Measurements from ENCODE around the gene GRM4. TPM values are rescaled to one million over a fixed set of nuclear protein-coding genes. Genes with fewer than 3 reads are reported as not detected.

GRM4 gene
- total RNA-seq, 1 experiment from 2014 or later = not detected

DNA sequence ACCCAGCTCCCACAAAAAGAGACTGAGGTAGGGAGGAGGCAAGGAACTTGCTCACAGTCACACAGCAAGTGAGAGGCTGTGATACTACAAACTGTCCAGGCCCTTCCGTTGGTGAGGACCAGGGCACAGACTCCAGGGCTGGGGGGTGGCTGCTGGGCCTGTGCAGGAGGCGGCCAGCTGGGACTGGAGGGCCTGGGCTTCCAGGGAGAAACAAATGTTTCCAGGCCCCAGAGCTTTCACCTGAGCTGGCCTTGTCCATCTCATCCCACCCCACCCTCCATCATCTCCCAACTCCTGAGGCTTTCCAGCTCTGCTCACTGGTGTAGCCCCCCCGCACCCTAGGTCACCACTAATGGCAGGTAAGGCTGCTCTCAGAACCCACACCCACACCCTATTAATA, 86.0 kb downstream of the GRM4 start:
- ChIA-PET POLR2A (no interaction called here), CTCF (no interaction called here)
- TF ChIP-seq, protein P1, sequence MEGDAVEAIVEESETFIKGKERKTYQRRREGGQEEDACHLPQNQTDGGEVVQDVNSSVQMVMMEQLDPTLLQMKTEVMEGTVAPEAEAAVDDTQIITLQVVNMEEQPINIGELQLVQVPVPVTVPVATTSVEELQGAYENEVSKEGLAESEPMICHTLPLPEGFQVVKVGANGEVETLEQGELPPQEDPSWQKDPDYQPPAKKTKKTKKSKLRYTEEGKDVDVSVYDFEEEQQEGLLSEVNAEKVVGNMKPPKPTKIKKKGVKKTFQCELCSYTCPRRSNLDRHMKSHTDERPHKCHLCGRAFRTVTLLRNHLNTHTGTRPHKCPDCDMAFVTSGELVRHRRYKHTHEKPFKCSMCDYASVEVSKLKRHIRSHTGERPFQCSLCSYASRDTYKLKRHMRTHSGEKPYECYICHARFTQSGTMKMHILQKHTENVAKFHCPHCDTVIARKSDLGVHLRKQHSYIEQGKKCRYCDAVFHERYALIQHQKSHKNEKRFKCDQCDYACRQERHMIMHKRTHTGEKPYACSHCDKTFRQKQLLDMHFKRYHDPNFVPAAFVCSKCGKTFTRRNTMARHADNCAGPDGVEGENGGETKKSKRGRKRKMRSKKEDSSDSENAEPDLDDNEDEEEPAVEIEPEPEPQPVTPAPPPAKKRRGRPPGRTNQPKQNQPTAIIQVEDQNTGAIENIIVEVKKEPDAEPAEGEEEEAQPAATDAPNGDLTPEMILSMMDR (IDR thresholded peaks at IDR 0.05; ENCODE audit: unreplicated experiment) = no peak
- H3K27ac Mint-ChIP-seq (ENCODE audit: low read depth, unreplicated experiment) = no peak overlapping the region
- no peak for DNase-seq (ENCODE audit: unreplicated experiment)
- H3K27me3 Mint-ChIP-seq (ENCODE audit: insufficient read depth, unreplicated experiment) = peaks cover 26% of the 10 kb centered on the region
- H3K9me3 Mint-ChIP-seq (ENCODE audit: unreplicated experiment) = no peaks in the 10 kb centered on the region
- no peak overlapping the region for H3K4me3 Mint-ChIP-seq (ENCODE audit: unreplicated experiment)
- intact Hi-C loops (cut with micrococcal nuclease) = no loop called here
- no peaks in the 10 kb centered on the region for H3K36me3 Mint-ChIP-seq (ENCODE audit: insufficient read depth, unreplicated experiment)
- H3K4me1 Mint-ChIP-seq (ENCODE audit: insufficient read depth, unreplicated experiment) = peaks cover 7% of the 10 kb centered on the region
- no TSS peak for BruUV-seq (replicated peaks)

DNA sequence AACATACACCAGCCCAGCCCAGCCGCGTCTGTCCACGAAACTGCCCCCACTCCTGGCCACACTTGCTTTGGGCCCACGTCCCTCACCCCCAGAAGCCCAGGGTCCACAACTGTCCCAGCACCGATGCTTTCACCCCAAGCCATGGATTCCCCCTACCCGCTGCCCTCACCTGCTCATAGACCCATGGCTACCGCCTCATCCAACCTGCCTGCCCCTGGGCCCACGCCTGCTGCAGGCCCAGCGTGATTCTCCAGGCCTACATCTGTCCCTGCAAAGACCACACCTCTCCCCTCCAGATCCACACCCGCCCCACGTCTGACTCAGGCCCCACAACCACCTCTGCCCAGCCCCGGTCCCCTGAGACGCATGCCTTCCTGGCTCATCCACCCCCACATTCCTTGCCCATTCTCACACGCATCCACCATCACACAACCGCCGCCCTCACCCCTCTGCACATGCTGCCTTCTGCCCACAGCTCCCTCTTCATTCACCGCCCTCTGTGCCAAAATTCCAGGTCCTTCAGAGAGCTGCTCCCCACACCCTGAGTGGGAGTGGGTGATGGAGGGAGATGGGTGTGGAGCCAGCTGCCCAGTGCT, 86.7 kb downstream of the GRM4 start:
- ChIA-PET CTCF (no interaction called here), POLR2A (no interaction called here)
- no peaks in the 10 kb centered on the region for H3K9me3 Mint-ChIP-seq (ENCODE audit: unreplicated experiment)
- no peak overlapping the region for H3K4me3 Mint-ChIP-seq (ENCODE audit: unreplicated experiment)
- TF ChIP-seq, protein P1 (IDR thresholded peaks at IDR 0.05; ENCODE audit: unreplicated experiment) = no peak
- H3K27ac Mint-ChIP-seq (ENCODE audit: low read depth, unreplicated experiment) = no peak overlapping the region
- no peaks in the 10 kb centered on the region for H3K36me3 Mint-ChIP-seq (ENCODE audit: insufficient read depth, unreplicated experiment)
- peaks cover 19% of the 10 kb centered on the region for H3K27me3 Mint-ChIP-seq (ENCODE audit: insufficient read depth, unreplicated experiment)
- H3K4me1 Mint-ChIP-seq (ENCODE audit: insufficient read depth, unreplicated experiment) = peaks cover 7% of the 10 kb centered on the region
- intact Hi-C loops (cut with micrococcal nuclease) = no loop called here
- BruUV-seq (replicated peaks) = no TSS peak
- no peak for DNase-seq (ENCODE audit: unreplicated experiment)

DNA sequence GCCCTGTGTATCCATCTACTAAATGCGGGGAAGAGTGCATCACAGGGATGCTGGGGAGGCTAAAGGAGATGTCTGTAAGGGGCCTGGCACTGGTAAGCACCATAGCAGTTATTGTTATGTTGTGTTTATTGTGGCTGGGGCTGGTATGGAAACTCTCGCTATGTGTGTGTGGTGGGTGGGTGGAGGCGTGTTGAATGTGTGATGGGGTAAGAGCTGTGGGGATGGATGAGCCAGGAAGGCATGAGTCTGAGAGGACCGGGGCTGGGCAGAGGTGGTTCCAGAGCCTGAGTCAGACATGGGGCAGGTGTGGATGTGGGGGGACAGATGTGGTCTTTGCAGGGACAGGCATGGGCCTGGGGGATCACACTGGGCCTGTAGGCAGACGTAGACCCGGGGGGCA, 88.1 kb downstream of the GRM4 start:
- ChIA-PET CTCF (interaction anchor here (0.7 kb wide), 1 partner anchor 363 kb away, joined by 4 read pairs; no protein-coding TSS in a partner anchor), POLR2A (no interaction called here)
- Mint-ChIP-seq H3K27ac (ENCODE audit: low read depth, unreplicated experiment) (no peak overlapping the region), H3K36me3 (ENCODE audit: insufficient read depth, unreplicated experiment) (no peaks in the 10 kb centered on the region), H3K4me3 (ENCODE audit: unreplicated experiment) (no peak overlapping the region), H3K27me3 (ENCODE audit: insufficient read depth, unreplicated experiment) (peaks cover 7% of the 10 kb centered on the region), H3K9me3 (ENCODE audit: unreplicated experiment) (no peaks in the 10 kb centered on the region), H3K4me1 (ENCODE audit: insufficient read depth, unreplicated experiment) (peaks cover 7% of the 10 kb centered on the region)
- no TSS peak for BruUV-seq (replicated peaks)
- intact Hi-C loops (cut with micrococcal nuclease) = no loop called here
- no peak for DNase-seq (ENCODE audit: unreplicated experiment)
- TF ChIP-seq, protein P1 (IDR thresholded peaks at IDR 0.05; ENCODE audit: unreplicated experiment) = no peak

DNA sequence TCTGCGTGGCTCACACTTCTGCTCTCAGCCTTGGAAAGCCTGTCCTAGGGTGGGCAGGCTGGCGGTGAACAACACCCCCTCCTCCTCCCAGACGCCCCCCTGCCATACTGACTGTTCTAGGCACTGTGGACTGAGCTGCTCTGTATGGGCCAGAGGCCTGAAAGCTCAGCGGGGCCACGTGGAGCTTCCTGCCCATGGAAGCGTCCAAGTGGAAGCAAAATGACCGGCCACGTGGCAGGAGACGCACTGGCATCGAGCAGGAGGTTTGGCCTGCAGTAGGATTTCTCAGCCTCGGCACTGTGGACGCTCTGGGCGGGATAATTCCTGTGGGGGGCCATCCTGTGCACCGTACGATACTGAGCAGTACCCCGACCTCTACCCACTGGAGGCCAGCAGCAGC, 88.7 kb downstream of the GRM4 start:
- CTCF ChIA-PET = interaction anchor here (0.6 to 0.8 kb wide), 3 partner anchors 10 to 362 kb away, joined by 3 to 4 read pairs (median 4); no protein-coding TSS in a partner anchor
- POLR2A ChIA-PET = no interaction called here
- TF ChIP-seq, protein P1 (IDR thresholded peaks at IDR 0.05; ENCODE audit: unreplicated experiment) = no peak
- Mint-ChIP-seq H3K27me3 (ENCODE audit: insufficient read depth, unreplicated experiment) (peaks cover 8% of the 10 kb centered on the region), H3K27ac (ENCODE audit: low read depth, unreplicated experiment) (no peak overlapping the region), H3K36me3 (ENCODE audit: insufficient read depth, unreplicated experiment) (no peaks in the 10 kb centered on the region), H3K9me3 (ENCODE audit: unreplicated experiment) (no peaks in the 10 kb centered on the region), H3K4me1 (ENCODE audit: insufficient read depth, unreplicated experiment) (peaks cover 7% of the 10 kb centered on the region), H3K4me3 (ENCODE audit: unreplicated experiment) (no peak overlapping the region)
- DNase-seq (ENCODE audit: unreplicated experiment) = no peak
- no TSS peak for BruUV-seq (replicated peaks)
- intact Hi-C loops (cut with micrococcal nuclease) = no loop called here

Data from MCF 10A (cell line).